GM13976 (cell line): ENCODE data around the gene AGO3.

Experiments used
- DNase-seq: peaks from one replicate; pipeline ENCODE4 v3.0.0; 2012; ENCODE audit warnings: low spot score
- CTCF ChIP-seq: IDR thresholded peaks from 2 replicates; pipeline ENCODE4 v1.5.1; 2012; ENCODE audit warnings: borderline replicate concordance, mild to moderate bottlenecking; ENCODE audit not compliant: insufficient read depth; ENCODE audit errors: extremely low read depth, missing control alignments, control extremely low read depth
- in situ Hi-C: fragments of 300-500 bp; cut with MboI; formaldehyde crosslinking; loops from one replicate; pipeline ENCODE4 v1.12.0; 2022; ENCODE audit warnings: low sequenced_read_pairs, mixed read lengths, inconsistent platforms; ENCODE audit not compliant: unreplicated experiment

AGO3 gene

DNA sequence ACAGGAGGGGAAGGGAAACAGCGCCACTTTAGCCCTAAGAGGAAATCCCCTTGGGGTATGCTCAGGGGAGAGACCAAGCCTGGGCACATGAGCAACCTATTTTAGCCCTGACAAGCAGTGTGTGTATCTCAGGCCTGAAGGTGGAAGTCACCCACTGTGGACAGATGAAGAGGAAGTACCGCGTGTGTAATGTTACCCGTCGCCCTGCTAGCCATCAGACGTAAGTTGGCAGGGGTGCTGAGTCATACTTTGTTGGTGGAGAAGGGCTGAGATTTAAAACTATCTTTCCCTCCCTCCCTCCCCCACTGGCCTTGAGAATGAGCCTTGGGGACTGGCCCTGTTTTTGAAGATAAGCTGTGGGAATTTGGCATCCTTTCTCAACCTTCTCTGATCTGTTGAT lies 36.7 kb upstream of the AGO3 start:
- DNase-seq = peak; percentile 61
- in situ Hi-C loops = no loop called here
- TF ChIP-seq CTCF = no peak

DNA sequence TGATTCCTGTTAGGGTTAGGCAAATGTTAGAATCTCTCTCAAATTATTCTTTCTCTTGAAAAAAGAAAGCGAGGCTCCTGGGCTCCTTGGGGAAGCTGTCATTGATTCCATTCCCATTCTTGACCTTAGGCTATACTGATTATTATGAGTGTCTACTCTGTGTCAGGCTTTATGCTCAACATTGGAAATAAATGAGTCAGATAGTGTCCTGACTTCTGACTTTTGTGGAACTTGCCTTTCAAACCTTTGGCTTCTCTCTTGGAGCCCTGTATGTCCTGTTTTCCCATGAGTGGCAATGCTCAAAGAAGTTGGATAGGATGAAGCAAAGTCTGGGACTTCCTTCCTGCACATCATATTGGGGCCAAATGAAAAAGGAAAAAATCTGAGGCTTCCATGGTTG lies 36.2 kb upstream of the AGO3 start:
- no peak for DNase-seq
- no peak for TF ChIP-seq CTCF
- in situ Hi-C loops = no loop called here

- peak; percentile 12 for TF ChIP-seq CTCF
- DNase-seq = no peak
- in situ Hi-C loops = no loop called here
Measured at GRCh38 chr1:35899941-35900340, 31.0 kb upstream of the AGO3 start.

- in situ Hi-C loops = no loop called here
- no peak for TF ChIP-seq CTCF
- DNase-seq = no peak
Measured at GRCh38 chr1:35901235-35901634, 29.7 kb upstream of the AGO3 start.

DNA sequence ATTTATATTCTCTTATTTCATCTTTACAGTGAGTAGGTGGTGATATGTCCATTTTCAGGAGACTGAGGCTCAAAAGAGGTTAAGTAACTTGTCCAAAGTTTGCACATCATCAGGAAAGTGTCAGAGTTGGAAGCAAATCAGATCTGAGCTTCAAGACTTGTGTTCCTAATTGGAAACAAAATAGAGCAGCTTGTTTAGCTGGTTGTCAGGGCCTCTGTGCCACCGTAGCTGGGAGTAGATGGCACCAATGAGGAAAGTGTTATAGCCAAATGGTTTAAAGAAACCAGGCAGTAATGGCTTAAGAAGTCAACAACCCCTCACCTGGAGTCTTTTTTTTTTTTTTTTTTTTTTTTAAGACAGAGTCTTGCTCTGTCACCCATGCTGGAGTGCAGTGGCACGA lies 28.2 kb upstream of the AGO3 start:
- no peak for TF ChIP-seq CTCF
- in situ Hi-C loops = no loop called here
- no peak for DNase-seq

DNA sequence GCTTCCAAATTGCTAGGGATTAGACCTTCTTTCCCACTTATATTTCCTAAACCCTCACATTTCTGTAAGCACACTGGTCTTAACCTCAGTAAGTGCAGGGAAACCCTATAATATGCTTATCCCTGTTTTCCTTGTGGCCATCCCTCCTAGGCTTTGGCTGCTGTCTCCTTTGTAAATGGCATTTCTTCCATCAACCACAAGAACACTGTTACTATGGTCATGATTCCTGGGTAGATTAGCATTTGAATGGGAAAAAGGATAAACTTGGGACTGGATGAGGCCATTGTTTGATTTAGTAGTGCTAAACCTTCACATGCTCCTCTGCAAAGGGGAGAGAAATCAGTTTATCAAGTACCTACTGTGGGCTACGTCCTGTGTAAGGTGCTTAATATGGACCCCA lies 16.2 kb upstream of the AGO3 start:
- no peak for DNase-seq
- in situ Hi-C loops = no loop called here
- no peak for TF ChIP-seq CTCF

GRCh38 chr1:35915693-35916092 lies 15.2 kb upstream of the AGO3 start:
- no peak for TF ChIP-seq CTCF
- no peak for DNase-seq
- in situ Hi-C loops = no loop called here
